ENCODE results near the gene LMNTD1. TPM values are rescaled to one million over a fixed set of nuclear protein-coding genes. Genes with fewer than 3 reads are reported as not detected.
"Not testable (repeated sequence)": the region's sequence is repeated elsewhere in the genome, so short reads cannot be mapped to it uniquely, and the experiment has no call there.

The LMNTD1 gene
- total and polyA plus RNA-seq, 2 of the 4 experiments (the other 2 are of a cell fraction): 1.5 to 4.3 TPM

GRCh38 chr12:25426821-25427220, 126.3 kb downstream of the LMNTD1 start:
- H3K79me1 ChIP-seq (ENCODE audit: low read depth in 1 of 2, low read length in 2 of 2); H4K91ac ChIP-seq (ENCODE audit: insufficient read depth, low read depth, low read length); H3K23ac ChIP-seq (ENCODE audit: low read depth, low read length); H4K20me1 ChIP-seq (ENCODE audit: insufficient read depth, low read length); H3K9me1 ChIP-seq (ENCODE audit: insufficient read depth, low read length); H3K27ac ChIP-seq (ENCODE audit: insufficient read depth, low read length); H3K4ac ChIP-seq (ENCODE audit: low read depth, low read length); in situ Hi-C loops (cut with MboI; ENCODE audit: low sequenced_read_pairs); BruUV-seq (replicated peaks); H3K56ac ChIP-seq (ENCODE audit: extremely low read depth, insufficient read depth, low read length); dilution Hi-C loops (cut with HindIII; ENCODE audit: low sequenced_read_pairs, unreplicated experiment); H3K4me1 ChIP-seq (ENCODE audit: control insufficient read depth, insufficient read depth, low read length); H2BK20ac ChIP-seq (ENCODE audit: low read depth, low read length); H3K18ac ChIP-seq (ENCODE audit: low read depth, low read length); H3K4me3 ChIP-seq (ENCODE audit: insufficient read depth, low read depth, low read length); H3K36me3 ChIP-seq (ENCODE audit: control insufficient read depth, insufficient read depth, low read length); CTCF ChIA-PET; H4K8ac ChIP-seq (ENCODE audit: low read depth in 2 of 2, low read length in 2 of 2); H3K4me2 ChIP-seq (ENCODE audit: low read depth, low read length); ATAC-seq (ENCODE audit: low read depth); H2AK9ac ChIP-seq (replicated peaks; ENCODE audit: low read depth, low read length, poor library complexity); H2BK120ac ChIP-seq (ENCODE audit: low read depth, low read length); H2BK5ac ChIP-seq (ENCODE audit: low read depth, low read length, poor library complexity, severe bottlenecking); H3K9me3 ChIP-seq (ENCODE audit: control insufficient read depth, insufficient read depth, low read length); POLR2A ChIA-PET (ENCODE audit: unreplicated experiment); H2AFZ ChIP-seq (replicated peaks; ENCODE audit: low read length, poor library complexity); DNase-seq; H3K27me3 ChIP-seq (ENCODE audit: control insufficient read depth, insufficient read depth, low read length); H2AK5ac ChIP-seq (ENCODE audit: low read depth, low read length); H3K14ac ChIP-seq (replicated peaks; ENCODE audit: low read depth, low read length); H4K5ac ChIP-seq (ENCODE audit: low read depth, low read length); H3K9ac ChIP-seq (ENCODE audit: low read depth, low read length); intact Hi-C loops (cut with micrococcal nuclease): not testable (repeated sequence)
- WGBS, 2 experiments (ENCODE audit: extremely low coverage in 2 of 2, insufficient read length in 1 of 2): no CpG with 5 or more reads among the region's 6 CpGs
- 0 out of 3 replicates have a peak overlapping the region, but pooled peaks have one; percentile 40 for H2BK15ac ChIP-seq (ENCODE audit: low read depth, low read length)

Small RNA genes within 50 kb of the gene (microRNA-seq; reads per million reads assigned to microRNA genes)
- not detected for gene TUBB4BP1 (ENCODE audit: insufficient read depth, insufficient read length)

Small RNA genes within 50 kb of the gene (small RNA-seq; reads per million reads assigned to genes)
- gene TUBB4BP1: 0 reads per million in 5 experiments

Measured in IMR-90 (cell line).